Renal cortex interstitium (tissue), 11 donors: ENCODE data around the gene BUD13. TPM values are rescaled to one million over a fixed set of nuclear protein-coding genes. Genes with fewer than 3 reads are reported as not detected.

Source experiments
- DNase-seq, 11 donors: peaks; one replicate each; pipeline ENCODE4 v3.0.0-alpha.2; 2013; ENCODE audit warnings: low read depth in 9 of 11, low spot score in 4 of 11; ENCODE audit errors: extremely low read depth in 1 of 11
- polyA plus RNA-seq, 3 donors: library from polyadenylated mRNA; unstranded; fragments of 120-200 nt; gene quantifications; one replicate each; pipeline ENCODE4 v1.2.1, GENCODE V29; 2013; ENCODE audit not compliant: insufficient read length in 3 of 3

The BUD13 gene
- polyA plus RNA-seq, 3 donors, result 33.8 to 38.6 (median 37.2) TPM

DNA sequence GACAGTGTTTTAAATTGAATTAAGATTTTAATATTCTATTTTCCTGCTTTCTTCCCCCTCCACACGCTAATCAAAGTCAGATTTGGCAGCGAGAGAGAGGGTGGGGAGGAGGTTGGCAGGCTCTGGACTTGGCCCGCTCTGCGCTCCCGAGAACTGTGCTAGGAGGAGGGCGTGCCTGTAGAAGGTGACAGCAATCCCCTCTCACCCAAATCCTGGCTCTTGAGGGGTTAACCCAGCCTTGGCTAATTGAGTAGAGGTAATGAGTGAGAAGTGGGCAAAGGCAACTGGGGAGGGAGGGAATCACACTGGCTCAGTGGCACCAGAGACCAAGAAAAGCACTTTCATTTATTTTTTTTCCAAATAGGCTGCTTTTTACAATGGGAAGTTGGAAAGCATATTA is 42.2 kb downstream of the BUD13 start:
- DNase-seq, result no peak

DNA sequence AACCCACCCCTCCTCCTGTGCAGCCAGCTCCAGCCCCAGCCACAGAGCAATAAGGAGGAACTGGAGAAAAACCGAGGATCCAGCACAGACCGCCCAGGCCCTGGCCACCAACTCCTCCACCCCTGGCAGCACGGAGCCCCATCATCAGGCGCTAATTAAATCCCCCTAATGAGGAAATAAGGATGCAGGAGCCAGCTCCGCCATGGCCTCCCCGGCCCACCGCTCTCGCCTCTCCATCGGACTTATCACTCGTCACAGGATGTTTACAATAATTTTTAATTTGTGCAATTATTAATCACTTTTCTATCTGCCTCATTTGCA is 42.6 kb downstream of the BUD13 start:
- no peak for DNase-seq

DNA sequence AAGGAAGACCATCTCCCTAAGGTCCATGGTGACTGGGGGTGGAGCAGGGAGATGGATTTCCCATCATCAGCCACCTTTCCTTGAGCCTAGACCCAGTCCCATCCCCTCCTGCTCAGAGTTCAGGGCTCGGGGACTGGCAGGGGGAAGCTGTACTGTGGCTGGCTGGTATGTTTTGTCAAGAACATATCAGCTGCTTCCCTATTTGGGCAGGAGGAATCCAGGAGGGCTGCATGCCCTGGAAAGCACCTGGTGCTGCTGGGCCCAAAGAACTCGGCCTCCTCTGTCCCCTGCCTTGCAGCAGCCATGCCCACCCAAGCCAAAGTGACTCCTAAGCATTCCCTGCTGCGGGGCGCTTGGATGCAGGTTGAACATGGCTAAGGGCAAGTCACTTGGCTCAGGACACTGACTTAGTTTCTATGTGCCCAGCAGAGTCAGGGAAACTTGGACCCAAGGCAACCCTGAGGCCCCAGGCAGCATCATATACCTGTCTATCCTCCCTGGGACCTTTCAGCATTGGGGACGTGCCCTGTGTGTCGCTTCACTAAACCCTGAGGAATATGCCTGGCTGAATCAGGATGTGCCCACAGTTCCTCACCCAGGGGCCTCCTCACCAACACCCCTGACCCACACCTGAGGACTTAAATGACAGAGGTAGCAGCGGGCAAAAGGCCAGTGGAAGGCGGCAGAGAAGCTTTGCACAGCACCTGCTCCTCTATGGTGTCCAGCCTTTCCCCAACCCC is 43.1 kb downstream of the BUD13 start:
- DNase-seq, result no peak

DNA sequence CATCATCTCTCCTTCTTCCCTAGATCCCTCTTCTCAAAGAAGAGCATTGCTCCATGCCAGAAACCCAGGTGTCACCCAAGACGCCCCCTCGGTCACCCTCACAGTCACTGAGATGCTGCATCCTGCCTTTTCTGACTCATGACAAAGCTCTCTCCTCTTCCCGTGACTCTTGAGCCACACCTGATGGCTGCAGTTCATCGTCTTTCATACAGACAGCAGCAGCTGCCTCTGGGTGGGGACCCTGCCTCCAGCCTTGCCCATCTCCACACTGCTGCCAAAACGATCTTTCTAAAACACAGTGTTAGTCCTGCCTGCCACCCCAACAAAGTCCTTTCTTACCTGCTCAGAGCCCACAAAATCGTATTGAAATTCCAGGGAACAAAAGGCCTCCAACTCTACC is 44.8 kb downstream of the BUD13 start:
- no peak for DNase-seq

DNA sequence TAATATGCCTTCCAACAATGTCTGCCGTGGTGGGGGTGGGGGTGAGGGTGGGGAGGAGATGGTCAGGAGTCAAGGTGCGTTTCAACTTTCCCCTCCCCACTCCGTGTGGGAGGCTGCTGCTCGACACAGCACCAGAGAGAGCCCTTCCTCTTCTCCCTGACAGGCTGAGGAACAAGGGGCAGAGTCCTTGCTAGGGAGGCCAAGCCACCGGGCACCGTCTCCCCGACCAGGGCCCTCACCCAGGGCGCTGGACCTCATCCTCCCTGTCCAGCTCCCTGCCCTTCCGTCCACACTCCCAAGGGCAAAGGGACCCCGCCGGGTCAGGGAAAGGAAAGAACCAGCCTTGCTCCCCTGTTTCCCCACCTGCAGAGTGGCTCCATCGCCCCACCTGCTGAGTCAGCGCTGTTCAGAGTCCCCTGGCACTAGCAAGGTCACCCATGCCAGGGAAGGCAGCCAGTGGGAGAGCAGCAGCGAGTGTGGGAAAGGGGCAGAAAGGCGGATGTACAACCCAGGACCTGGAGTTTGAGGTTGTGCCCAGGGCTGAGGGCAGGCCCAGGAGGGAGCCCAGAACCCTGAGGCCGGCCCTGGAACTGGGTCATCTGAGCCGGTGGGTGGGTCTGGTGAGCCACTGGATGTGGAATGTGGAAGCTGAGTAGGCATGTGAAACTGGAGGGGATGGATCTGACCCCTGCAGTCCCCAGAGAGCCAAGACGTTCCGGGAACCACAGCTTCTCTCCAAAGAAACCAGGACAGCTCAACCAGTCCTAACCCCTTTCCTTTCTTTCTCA is 47.2 kb downstream of the BUD13 start:
- DNase-seq, result no peak

DNA sequence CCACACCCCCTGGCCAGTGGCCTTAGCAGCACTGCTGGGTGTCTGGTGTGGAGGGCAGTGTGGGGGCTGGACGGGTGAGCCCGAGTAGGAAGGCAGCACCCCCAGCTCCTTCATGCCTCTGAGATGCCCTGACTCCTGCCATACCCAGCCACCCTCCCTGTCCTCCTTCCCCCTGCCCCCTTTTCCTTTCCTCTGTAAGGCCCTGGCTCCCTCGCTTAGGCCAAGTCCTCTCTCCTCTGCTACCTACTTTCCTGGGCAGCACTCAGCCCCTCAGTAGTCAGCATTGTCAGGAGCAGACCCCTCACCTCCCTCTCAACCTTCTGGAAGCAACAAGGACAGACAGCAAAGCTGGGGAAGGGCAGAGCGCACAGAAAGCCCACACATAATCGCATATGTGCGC is 48.0 kb downstream of the BUD13 start:
- no peak for DNase-seq

GRCh38 chr11:116723511-116723910 is 49.3 kb downstream of the BUD13 start:
- no peak for DNase-seq

DNA sequence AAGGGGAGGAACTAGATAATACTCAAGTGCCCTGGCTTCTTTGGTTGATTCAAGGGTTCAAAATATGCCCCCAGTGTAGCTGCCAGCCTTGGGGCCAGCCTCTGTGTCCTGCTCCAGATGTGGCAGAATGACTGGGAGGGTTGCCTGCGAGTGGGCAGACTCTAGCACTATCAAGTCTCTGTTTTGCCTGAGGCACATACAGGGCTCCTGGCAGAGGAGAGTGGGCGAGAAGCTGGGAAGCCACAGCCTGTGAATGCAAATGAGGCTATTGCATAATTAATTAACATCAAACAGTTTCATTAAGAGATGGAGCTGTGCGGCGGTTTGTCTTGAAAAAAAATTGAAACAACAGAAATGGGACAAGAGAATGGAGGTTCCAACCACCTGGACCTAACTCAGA is 50.8 kb downstream of the BUD13 start:
- no peak for DNase-seq

DNA sequence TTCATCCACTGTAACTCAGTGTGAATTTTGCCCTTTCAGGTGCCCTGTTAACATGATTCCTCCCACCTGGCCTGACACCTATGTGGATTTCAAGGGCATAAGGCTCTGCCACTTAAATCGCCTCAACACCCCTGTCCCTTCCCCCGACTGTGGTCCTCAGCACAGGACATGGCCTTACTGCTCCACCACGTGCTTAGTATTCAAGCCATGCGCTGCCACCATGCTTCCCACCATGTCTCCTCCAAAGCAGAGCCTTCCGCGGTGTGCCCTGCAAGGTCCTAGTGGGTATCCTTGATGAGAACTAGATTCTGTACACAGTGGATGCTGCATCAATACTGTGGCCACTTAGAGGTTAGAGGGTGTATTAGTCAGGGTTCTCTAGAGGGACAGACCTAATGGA is 51.9 kb downstream of the BUD13 start:
- DNase-seq, result no peak

DNA sequence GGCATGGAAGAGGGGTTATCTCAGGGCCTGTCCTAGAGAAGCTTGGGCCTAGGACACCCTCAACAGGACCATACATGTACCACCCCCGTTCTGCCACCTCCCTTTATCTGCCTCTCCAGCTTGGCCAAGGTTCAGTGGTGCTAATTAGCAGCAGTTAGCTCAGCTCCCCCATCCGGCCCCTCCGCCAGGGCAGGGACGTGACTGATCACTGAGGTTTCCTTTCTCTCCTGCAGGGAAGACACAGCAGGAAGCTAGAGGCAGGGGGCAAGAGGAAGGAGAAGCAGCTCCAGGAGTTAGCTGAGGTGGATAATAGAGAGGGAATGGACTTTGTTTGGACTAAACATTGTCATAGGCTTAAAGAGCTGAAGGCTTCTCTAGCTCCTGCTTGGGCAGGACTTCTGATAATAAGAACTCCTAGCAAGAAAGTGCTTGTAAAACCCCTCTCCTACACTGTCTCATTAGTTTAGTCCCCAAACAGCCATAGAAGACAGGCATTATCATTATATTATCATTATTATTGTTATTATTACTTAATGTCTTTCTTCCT is 53.8 kb downstream of the BUD13 start:
- DNase-seq, result no peak

DNA sequence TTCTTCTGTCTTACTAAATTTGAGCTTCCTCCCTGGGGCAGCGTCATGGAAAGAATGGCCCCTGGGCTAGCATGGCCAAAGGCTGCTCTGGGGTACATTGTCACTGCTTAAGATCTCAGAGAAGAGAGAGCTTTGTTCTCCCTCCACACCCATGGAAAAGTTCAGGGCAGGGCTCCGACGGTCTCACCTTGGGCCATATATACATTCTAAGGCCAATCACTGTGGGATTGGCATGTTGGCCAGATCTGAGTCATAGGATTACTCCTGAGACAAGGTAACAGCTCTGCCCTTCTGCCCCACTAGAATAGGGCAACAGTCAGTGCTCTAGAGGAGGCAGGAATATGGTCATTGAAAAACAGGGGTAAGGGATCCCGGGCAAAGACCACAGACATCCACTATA is 56.2 kb downstream of the BUD13 start:
- DNase-seq, result no peak

DNA sequence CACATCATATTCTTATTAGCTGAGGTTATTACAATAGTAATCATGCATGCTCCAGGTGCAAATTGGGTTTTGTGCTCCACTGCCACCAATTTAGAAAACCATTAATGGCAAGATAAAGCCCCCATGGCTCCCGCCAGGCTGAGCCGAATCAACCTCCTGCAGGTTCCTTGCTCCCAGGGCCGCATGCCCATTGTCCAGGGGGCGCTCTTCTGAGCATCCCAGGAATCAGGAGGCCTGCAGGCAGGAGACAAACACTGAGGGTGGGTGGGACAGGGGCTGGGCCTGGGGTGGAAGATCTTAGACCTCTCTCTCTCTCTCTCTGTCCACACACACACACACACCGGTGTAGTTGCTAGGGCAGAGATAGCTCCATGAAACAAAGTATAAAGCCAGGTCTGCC is 57.4 kb downstream of the BUD13 start:
- DNase-seq, result no peak

DNA sequence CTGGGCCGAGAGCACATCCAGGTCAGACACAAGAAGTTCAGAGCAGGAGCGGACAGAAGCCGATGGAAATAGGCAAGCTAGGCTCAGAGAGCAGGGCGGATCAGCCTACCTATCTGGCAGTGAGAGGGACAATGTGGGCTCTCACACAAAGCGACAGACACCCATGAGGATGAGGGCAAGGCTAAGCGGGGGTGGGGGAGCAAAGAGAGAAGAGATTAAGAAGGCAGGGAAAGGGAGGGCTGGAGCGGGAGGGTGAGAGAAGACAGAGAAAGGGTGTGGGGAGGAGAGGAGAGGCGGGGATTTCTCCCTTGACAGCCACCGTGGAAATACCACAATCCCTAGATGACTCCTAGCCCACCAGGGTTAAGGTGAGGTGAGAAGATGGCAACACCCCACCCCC is 57.9 kb downstream of the BUD13 start:
- no peak for DNase-seq

DNA sequence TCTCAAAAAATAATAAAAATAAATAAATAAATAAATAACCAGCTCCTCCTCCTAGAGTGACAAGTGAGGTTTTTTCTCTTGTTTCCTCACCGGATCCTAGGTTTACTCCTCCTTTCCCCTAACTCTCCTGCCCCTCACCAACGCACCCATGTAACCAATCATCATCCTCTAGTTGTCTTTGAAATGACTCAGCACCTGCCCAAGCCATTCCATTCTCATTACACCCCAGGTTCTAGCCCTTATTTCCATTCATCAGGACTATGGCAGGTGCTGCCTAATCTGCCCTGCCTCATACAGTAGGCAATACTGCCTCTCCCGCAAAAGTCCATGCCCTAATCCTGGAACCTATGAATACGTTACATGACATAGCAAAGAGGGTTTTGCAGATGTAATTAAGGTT is 60.4 kb downstream of the BUD13 start:
- DNase-seq, result no peak

DNA sequence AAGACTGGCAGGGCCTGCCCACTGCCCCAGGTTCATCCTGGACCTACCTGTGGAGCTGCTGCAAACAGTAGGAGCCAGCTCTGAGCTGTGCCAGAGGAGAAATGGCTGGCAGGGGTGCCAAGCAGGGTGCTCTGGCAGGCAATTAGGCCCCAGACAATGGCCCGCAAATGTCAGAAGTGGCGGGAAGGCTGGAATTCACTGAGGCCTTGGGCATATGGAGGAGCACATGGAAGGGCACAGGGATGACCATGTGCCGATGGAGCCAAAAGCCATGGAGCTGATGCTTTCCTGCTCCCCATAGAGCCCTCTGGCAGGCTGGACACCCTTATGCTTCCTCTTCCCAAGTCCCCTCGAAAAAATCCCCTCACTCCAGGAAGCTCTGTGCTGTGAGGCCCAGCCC is 62.0 kb downstream of the BUD13 start:
- no peak for DNase-seq

GRCh38 chr11:116710001-116710674 is 62.6 kb downstream of the BUD13 start:
- no peak for DNase-seq

DNA sequence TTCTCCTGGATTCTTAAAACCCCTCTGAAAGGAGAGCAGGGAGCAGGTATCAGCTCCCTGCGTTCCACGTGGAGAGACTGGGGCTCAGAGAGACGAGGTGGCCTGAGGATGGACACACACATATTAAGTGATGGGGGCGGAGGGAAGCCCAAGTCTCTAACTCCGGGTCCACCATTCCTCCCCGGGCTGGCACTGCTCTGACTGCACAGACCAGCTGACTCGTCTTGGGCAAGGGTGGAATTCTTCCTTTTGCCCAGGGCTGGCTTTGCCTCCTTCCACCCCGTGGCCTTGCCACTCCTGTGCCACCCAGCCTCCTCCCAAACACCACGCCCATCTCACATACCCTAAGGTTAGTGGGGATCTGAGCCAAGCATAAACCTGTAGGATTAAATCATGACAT is 65.0 kb downstream of the BUD13 start:
- no peak for DNase-seq

GRCh38 chr11:116707161-116707629 is 65.6 kb downstream of the BUD13 start:
- DNase-seq, result no peak

DNA sequence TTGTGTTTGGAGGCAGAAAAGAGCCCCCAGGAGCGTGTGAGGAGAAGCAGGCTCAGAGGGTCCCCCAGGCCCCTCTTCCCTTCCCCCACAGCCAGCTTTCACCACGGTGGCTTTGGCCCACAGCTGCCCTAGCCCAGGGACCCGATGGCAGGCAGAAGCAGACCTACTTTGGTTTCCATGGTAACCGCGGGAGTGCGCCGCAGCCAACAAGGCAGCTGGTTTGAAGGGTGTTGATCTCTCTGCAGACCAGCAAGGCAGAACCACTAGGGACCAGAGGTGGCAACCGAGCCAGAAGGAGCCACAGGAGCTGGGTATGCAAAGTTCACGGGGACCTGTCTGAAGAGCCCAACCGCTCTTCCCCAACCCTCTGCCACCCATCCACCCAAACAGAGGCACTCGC is 69.4 kb downstream of the BUD13 start:
- peak in 6 of 11 donors; percentile 34 to 63 (median 50) for DNase-seq

DNA sequence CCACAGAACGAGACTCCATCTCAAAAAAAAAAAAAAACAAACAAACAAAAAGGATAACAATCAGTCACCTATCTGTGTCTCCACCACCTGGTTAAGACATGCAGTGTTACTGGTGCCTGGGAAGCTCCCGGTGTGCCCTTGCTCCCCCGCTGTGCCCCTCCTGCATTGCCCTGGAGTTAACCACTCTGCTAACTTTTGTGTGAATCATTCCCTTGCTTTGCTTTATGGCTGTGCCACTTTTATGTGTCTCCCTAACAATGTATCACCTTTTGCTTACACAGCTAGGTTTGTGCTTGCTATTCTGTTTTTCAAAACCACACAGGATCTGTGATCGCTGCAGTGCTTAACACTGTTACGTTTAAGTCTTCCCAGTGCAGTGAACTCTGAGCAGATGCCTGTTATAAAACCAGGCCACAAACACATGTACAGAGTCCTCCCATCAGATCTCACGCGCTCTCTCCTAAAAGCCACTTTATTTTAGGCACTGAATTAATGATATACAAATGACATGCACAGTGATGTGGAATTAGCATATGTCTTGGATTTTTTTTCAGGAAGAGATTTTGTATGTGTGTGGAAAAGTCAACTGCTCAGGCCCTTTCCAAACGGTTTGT is 69.9 kb downstream of the BUD13 start:
- no peak for DNase-seq
